Mesenchymal stem cell (in vitro differentiated cells and primary cell): Measurements from ENCODE around the gene ADCY5.

Source experiments
- DNase-seq: peaks from one replicate; pipeline ENCODE4 v3.0.0-alpha.2; 2013
- H2AFZ ChIP-seq: one replicate; pipeline ENCODE4 v1.6.1; 2013; ENCODE audit warnings: low read depth, mild to moderate bottlenecking, control low read depth, inconsistent platforms, low read length, moderate library complexity
- H2AK5ac ChIP-seq: 2 replicates; pipeline ENCODE4 v1.6.1; 2013; ENCODE audit warnings: low read length, moderate library complexity, mild to moderate bottlenecking, inconsistent platforms; ENCODE audit not compliant: severe bottlenecking
- H2BK120ac ChIP-seq: one replicate; pipeline ENCODE4 v1.6.1; 2013; ENCODE audit warnings: low read depth, mild to moderate bottlenecking, inconsistent platforms, low read length, moderate library complexity
- H2BK12ac ChIP-seq, 2 experiments: one replicate each; pipeline ENCODE4 v1.6.1; 2013; ENCODE audit warnings: inconsistent platforms in 2 of 2, low read length in 2 of 2, mild to moderate bottlenecking in 2 of 2, moderate library complexity in 2 of 2, control low read depth in 1 of 2
- H2BK15ac ChIP-seq: one replicate; pipeline ENCODE4 v1.6.1; 2013; ENCODE audit warnings: mild to moderate bottlenecking, low read depth, inconsistent platforms; ENCODE audit not compliant: poor library complexity, severe bottlenecking
- H2BK5ac ChIP-seq: 2 replicates; pipeline ENCODE4 v1.6.1; 2013; ENCODE audit warnings: low read depth, mild to moderate bottlenecking, low read length, control low read depth, inconsistent platforms; ENCODE audit not compliant: poor library complexity, severe bottlenecking
- H3K14ac ChIP-seq, 2 experiments: one replicate each; pipeline ENCODE4 v1.6.1; 2013; ENCODE audit warnings: inconsistent platforms in 2 of 2, low read length in 2 of 2, control low read depth in 1 of 2, mild to moderate bottlenecking in 1 of 2, moderate library complexity in 1 of 2
- H3K18ac ChIP-seq, 2 experiments: one replicate each; pipeline ENCODE4 v1.6.1; 2013; ENCODE audit warnings: inconsistent platforms in 2 of 2, low read length in 2 of 2, control low read depth in 1 of 2, low read depth in 1 of 2, mild to moderate bottlenecking in 1 of 2
- H3K23ac ChIP-seq, 2 experiments: one replicate each; pipeline ENCODE4 v1.6.1; 2013; ENCODE audit warnings: inconsistent platforms in 2 of 2, low read length in 2 of 2, mild to moderate bottlenecking in 2 of 2, moderate library complexity in 2 of 2, control low read depth in 1 of 2
- H3K27ac ChIP-seq: 2 replicates; pipeline ENCODE4 v1.5.1; 2013; ENCODE audit warnings: mild to moderate bottlenecking, moderate library complexity, low read length, control low read depth, inconsistent platforms; ENCODE audit not compliant: poor library complexity, severe bottlenecking
- H3K27me3 ChIP-seq, 2 experiments: 2 replicates each; pipeline versions ENCODE4 v1.6.1 to v1.7.0; 2013; ENCODE audit warnings: low read length in 2 of 2, mild to moderate bottlenecking in 2 of 2, moderate library complexity in 2 of 2, control low read depth in 1 of 2, inconsistent platforms in 1 of 2; ENCODE audit not compliant: control insufficient read depth in 1 of 2, insufficient read depth in 1 of 2
- H3K36me3 ChIP-seq, 2 experiments: 2 replicates each; pipeline versions ENCODE4 v1.6.1 to v1.7.0; 2013; ENCODE audit warnings: low read length in 2 of 2, control low read depth in 1 of 2, inconsistent platforms in 1 of 2, low read depth in 1 of 2, mild to moderate bottlenecking in 1 of 2; ENCODE audit not compliant: insufficient read depth in 2 of 2, control insufficient read depth in 1 of 2
- H3K4ac ChIP-seq, 2 experiments: one replicate each; pipeline ENCODE4 v1.6.1; 2013; ENCODE audit warnings: inconsistent platforms in 2 of 2, low read length in 2 of 2, mild to moderate bottlenecking in 2 of 2, moderate library complexity in 2 of 2, control low read depth in 1 of 2, low read depth in 1 of 2
- H3K4me1 ChIP-seq: 2 replicates; pipeline ENCODE4 v1.6.1; 2013; ENCODE audit warnings: low read depth, low read length, control low read depth; ENCODE audit not compliant: control insufficient read depth, insufficient read depth
- H3K4me2 ChIP-seq: 2 replicates; pipeline ENCODE4 v1.6.1; 2013; ENCODE audit warnings: low read length, mild to moderate bottlenecking, inconsistent platforms; ENCODE audit not compliant: poor library complexity, severe bottlenecking
- H3K4me3 ChIP-seq, 2 experiments: 2 replicates each; pipeline versions ENCODE4 v1.5.1 to v1.7.0; 2013; ENCODE audit warnings: low read length in 2 of 2, mild to moderate bottlenecking in 2 of 2, control low read depth in 1 of 2, low read depth in 1 of 2; ENCODE audit not compliant: insufficient read depth in 1 of 2
- H3K79me1 ChIP-seq: replicated peaks from 2 replicates; pipeline ENCODE4 v1.6.1; 2013; ENCODE audit warnings: mild to moderate bottlenecking, control low read depth, low read length, inconsistent platforms; ENCODE audit not compliant: poor library complexity, severe bottlenecking
- H3K9ac ChIP-seq: 2 replicates; pipeline ENCODE4 v1.7.0; 2013; ENCODE audit warnings: mild to moderate bottlenecking, low read length, moderate library complexity
- H3K9me3 ChIP-seq: 2 replicates; pipeline ENCODE4 v1.7.0; 2013; ENCODE audit warnings: mild to moderate bottlenecking, low read length; ENCODE audit not compliant: control insufficient read depth
- H4K8ac ChIP-seq: one replicate; pipeline ENCODE4 v1.6.1; 2013; ENCODE audit warnings: inconsistent platforms, mild to moderate bottlenecking, low read length, moderate library complexity
- H4K91ac ChIP-seq: one replicate; pipeline ENCODE4 v1.6.1; 2013; ENCODE audit warnings: mild to moderate bottlenecking, low read length, inconsistent platforms
- WGBS: methylation state at CpG from one replicate; pipeline ENCODE4 v1.1.7; 2013; ENCODE audit warnings: mixed read lengths; 5-methylcytosine and 5-hydroxymethylcytosine counted together

The ADCY5 gene

GRCh38 chr3:123483146-123483545 lies 34.3 kb upstream of the ADCY5 start:
- Histone ChIP-seq H2BK15ac (no peak overlapping the region), H3K4me2 (no peak overlapping the region), H3K79me1 (no peaks in the 10 kb centered on the region), H2AK5ac (no peak overlapping the region), H2BK5ac (no peak overlapping the region), H3K4ac (no peak overlapping the region), H3K23ac (no peak overlapping the region), H3K9ac (no peak overlapping the region), H3K18ac (no peak overlapping the region), H3K27me3 (peaks cover 54 to 69% of the 10 kb centered on the region in 2 experiments), H4K8ac (no peak overlapping the region), H2BK120ac (no peak overlapping the region), H3K9me3 (no peaks in the 10 kb centered on the region), H2AFZ (no peak overlapping the region), H2BK12ac (no peak overlapping the region), H3K27ac (no peak overlapping the region), H4K91ac (no peak overlapping the region), H3K4me3 (no peak overlapping the region), H3K4me1 (peaks cover 2% of the 10 kb centered on the region), H3K36me3 (peaks cover 0 to 3% of the 10 kb centered on the region in 2 experiments), H3K14ac (no peak overlapping the region)
- DNase-seq = no peak
- WGBS = 95% methylated on average over 6 of the region's 6 CpGs

- no peak overlapping the region for H4K8ac ChIP-seq
- H2BK12ac ChIP-seq = no peak overlapping the region
- no peak overlapping the region for H3K27ac ChIP-seq
- no peak overlapping the region for H2BK5ac ChIP-seq
- no peak overlapping the region for H3K9ac ChIP-seq
- no peak overlapping the region for H2BK120ac ChIP-seq
- WGBS = 88% methylated on average over 12 of the region's 12 CpGs
- H3K14ac ChIP-seq = no peak overlapping the region
- no peak overlapping the region for H3K4ac ChIP-seq
- no peak overlapping the region for H2BK15ac ChIP-seq
- no peak overlapping the region for H3K4me3 ChIP-seq
- H3K18ac ChIP-seq = no peak overlapping the region
- H2AK5ac ChIP-seq = no peak overlapping the region
- peaks cover 67 to 79% of the 10 kb centered on the region in 2 experiments for H3K27me3 ChIP-seq
- no peaks in the 10 kb centered on the region for H3K79me1 ChIP-seq
- no peak overlapping the region for H3K4me2 ChIP-seq
- DNase-seq = no peak
- peaks cover 0 to 3% of the 10 kb centered on the region in 2 experiments for H3K36me3 ChIP-seq
- no peak overlapping the region for H2AFZ ChIP-seq
- peaks cover 2% of the 10 kb centered on the region for H3K4me1 ChIP-seq
- no peaks in the 10 kb centered on the region for H3K9me3 ChIP-seq
- H4K91ac ChIP-seq = no peak overlapping the region
- no peak overlapping the region for H3K23ac ChIP-seq
Observed at GRCh38 chr3:123481722-123482457, 33.0 kb upstream of the ADCY5 start.

GRCh38 chr3:123481071-123481470 lies 32.2 kb upstream of the ADCY5 start:
- WGBS = 95% methylated on average over 7 of the region's 7 CpGs
- Histone ChIP-seq H3K18ac (no peak overlapping the region), H3K14ac (no peak overlapping the region), H3K36me3 (peaks cover 0 to 3% of the 10 kb centered on the region in 2 experiments), H3K4me2 (no peak overlapping the region), H2BK12ac (no peak overlapping the region), H3K9ac (no peak overlapping the region), H3K79me1 (no peaks in the 10 kb centered on the region), H2AK5ac (no peak overlapping the region), H2BK15ac (no peak overlapping the region), H3K27me3 (peaks cover 72 to 78% of the 10 kb centered on the region in 2 experiments), H4K91ac (no peak overlapping the region), H3K27ac (no peak overlapping the region), H2AFZ (no peak overlapping the region), H2BK5ac (no peak overlapping the region), H3K4ac (no peak overlapping the region), H4K8ac (no peak overlapping the region), H3K4me3 (no peak overlapping the region), H3K9me3 (no peaks in the 10 kb centered on the region), H3K4me1 (peaks cover 2% of the 10 kb centered on the region), H3K23ac (no peak overlapping the region), H2BK120ac (no peak overlapping the region)
- DNase-seq = no peak

GRCh38 chr3:123480428-123480827 lies 31.5 kb upstream of the ADCY5 start:
- Histone ChIP-seq H2BK15ac (no peak overlapping the region), H2BK120ac (no peak overlapping the region)
- WGBS = 75% methylated on average over 4 of the region's 4 CpGs

More at GRCh38 chr3:123480428-123480827, 31.5 kb upstream of the ADCY5 start:
- H4K91ac ChIP-seq = no peak overlapping the region
- H3K4me3 ChIP-seq = no peak overlapping the region
- no peak overlapping the region for H2AK5ac ChIP-seq
- peaks cover 0 to 3% of the 10 kb centered on the region in 2 experiments for H3K36me3 ChIP-seq
- H3K27ac ChIP-seq = no peak overlapping the region
- no peak overlapping the region for H3K9ac ChIP-seq
- H3K4ac ChIP-seq = no peak overlapping the region
- no peak for DNase-seq
- no peak overlapping the region for H2BK12ac ChIP-seq
- H2BK5ac ChIP-seq = no peak overlapping the region
- H3K23ac ChIP-seq = no peak overlapping the region
- no peak overlapping the region for H3K14ac ChIP-seq
- no peak overlapping the region for H3K18ac ChIP-seq
- H3K27me3 ChIP-seq = peaks cover 72 to 77% of the 10 kb centered on the region in 2 experiments
- H3K79me1 ChIP-seq = no peaks in the 10 kb centered on the region
- no peak overlapping the region for H4K8ac ChIP-seq
- no peaks in the 10 kb centered on the region for H3K9me3 ChIP-seq
- no peak overlapping the region for H2AFZ ChIP-seq
- H3K4me1 ChIP-seq = peaks cover 2% of the 10 kb centered on the region
- no peak overlapping the region for H3K4me2 ChIP-seq
